NCI-H2107 (cell line): ENCODE data around the gene ICOS.

Source experiments
- DNase-seq: peaks from one replicate; lab custom pipeline; 2025; lab: John Stamatoyannopoulos, UW

ICOS gene, protein sequence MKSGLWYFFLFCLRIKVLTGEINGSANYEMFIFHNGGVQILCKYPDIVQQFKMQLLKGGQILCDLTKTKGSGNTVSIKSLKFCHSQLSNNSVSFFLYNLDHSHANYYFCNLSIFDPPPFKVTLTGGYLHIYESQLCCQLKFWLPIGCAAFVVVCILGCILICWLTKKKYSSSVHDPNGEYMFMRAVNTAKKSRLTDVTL

DNA sequence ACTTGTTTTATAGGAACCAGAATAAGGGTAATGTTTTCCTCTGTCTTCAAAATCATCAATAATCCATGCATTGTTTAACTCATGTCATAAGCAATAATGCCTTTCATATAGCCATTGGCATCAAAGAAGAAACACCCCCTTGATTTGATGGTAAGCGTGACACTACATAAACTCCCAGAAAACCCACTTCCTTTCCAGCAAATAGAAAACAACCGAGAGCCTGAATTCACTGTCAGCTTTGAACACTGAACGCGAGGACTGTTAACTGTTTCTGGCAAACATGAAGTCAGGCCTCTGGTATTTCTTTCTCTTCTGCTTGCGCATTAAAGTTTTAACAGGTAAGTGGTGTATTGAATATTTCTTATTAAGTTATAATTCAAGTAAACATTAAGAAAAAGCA is at the start of gene ICOS:
ICOS (plus strand) TSS at position 229 of the 400 bp plus-strand sequence; CDS start at position 281, 52 bp downstream.
- no peak for DNase-seq

DNA sequence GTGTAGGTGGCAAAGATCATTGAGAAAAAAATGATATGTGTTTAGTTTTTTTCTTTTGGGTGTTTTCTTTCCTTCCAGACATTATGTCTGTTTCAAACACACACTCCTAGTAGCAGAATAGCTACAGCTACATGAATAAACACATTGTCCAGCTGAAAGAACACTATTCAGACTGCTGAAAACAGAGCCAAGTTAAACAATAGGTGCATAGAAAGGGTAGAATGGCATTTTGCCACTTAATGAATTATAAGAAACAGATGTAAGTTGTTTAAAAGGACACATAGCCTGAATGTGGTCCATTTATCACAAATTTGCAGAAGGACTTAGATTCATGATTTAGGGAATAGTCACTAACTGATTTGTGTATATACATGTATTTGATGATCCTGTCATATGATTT is 48.9 kb upstream of the ICOS start:
- DNase-seq: no peak

- DNase-seq: no peak
Measured at GRCh38 chr2:203889542-203889941, 47.0 kb upstream of the ICOS start.

- DNase-seq: no peak
Measured at GRCh38 chr2:203889944-203890343, 46.6 kb upstream of the ICOS start.

GRCh38 chr2:203890733-203891132 is 45.8 kb upstream of the ICOS start:
- DNase-seq: no peak

DNA sequence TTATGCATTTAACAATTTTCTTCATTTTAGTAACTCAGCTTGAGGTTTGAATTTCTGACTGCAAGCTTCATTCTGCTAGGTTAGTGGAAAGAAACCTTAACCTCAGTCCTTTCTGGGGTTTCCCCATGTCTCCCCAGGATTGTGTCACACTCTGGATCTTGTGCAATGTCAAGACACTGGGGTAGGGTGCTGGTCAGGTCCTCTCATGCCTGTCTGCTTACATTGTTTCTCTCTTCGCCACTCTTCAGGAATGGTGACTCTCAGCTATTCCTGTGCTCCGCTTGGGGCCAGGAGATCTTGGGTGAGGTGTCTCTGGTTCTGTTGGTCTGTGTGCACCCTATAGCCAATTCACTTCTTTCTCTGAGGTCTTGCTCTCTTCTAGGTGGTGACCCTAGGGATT is 45.1 kb upstream of the ICOS start:
- no peak for DNase-seq

DNA sequence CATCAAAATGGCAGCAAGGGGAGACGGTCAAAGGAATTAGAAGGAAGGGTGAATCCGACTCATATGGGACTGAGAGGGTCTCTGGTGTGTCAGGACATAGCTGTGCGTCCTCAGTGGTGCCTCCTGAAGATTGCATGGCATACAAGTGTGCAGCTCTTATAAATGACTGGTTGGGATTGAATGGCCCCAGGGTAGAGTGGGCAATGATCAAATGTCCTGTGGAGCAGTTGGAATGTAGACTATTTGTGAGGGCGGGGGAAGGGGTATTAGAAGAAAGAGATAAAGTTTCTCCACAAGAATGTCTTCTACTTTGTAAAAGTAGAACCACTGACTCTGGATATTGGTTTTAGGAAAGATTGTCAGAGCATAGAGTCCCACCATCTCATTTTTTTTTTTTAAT is 44.4 kb upstream of the ICOS start:
- DNase-seq: no peak

DNA sequence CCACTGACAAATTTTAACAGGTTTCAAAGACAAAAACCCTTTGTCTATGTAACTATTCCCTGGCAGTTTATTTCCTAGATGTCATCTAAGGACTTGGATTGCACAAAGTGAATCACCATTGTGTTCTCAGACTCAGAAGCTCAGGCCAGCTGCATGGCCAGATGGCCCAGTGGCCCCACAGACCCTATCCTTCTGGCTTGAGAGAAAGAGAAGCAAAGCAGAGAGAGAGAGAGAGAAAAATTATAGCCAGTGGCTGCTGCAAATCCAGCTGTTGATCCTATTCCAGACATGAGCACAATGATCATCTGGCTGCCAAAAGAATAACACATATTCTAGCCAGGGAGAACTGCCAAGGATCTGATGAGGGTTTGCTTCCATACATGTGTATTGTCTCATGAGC is 43.2 kb upstream of the ICOS start:
- DNase-seq: no peak

GRCh38 chr2:203893840-203894239 is 42.7 kb upstream of the ICOS start:
- DNase-seq: no peak

GRCh38 chr2:203894262-203894661 is 42.3 kb upstream of the ICOS start:
- DNase-seq: no peak

- DNase-seq: no peak
Measured at GRCh38 chr2:203897544-203897943, 39.0 kb upstream of the ICOS start.

- no peak for DNase-seq
Measured at GRCh38 chr2:203898657-203899056, 37.9 kb upstream of the ICOS start.

- no peak for DNase-seq
Measured at GRCh38 chr2:203900253-203900652, 36.3 kb upstream of the ICOS start.

- DNase-seq: no peak
Measured at GRCh38 chr2:203904022-203904421, 32.5 kb upstream of the ICOS start.

DNA sequence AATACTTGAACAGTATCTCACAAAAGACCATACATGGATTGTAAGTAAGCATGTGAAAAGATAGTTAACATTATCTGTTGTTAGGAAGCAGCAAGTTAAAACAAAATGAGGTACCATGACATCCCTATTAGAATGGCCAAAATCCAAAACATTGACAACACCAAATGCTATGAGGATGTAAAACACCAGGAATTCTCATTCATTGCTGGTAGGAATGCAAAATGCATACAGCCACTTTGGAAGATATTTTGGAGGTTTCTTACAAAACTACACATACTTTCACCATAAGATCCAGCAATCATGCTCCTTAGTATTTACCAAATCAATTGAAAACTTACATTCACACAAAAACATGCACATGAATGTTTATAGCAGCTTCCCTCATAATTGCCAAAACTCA is 30.9 kb upstream of the ICOS start:
- DNase-seq: no peak

GRCh38 chr2:203908066-203908796 is 28.3 kb upstream of the ICOS start:
- DNase-seq: no peak

GRCh38 chr2:203908797-203909185 is 27.8 kb upstream of the ICOS start:
- no peak for DNase-seq

GRCh38 chr2:203909261-203909967 is 27.1 kb upstream of the ICOS start:
- no peak for DNase-seq

DNA sequence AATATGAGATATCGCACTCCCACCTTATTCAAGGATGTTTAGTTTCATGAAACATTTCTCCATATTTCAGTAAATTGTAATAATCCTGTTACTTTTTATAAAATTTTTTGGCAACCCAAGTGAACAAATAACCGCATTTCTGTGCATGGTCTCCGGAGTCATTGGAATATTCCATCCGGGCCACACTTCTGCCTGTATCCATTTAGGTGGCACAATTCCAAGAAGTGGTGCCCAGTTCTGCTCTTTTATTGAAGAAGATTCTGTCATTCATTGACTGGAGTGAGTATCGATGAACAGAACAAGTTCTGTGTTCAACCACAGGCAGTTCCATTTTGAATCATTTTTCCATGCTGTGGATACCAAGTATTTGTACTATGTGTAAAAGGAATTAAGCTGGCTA is 26.6 kb upstream of the ICOS start:
- no peak for DNase-seq

DNA sequence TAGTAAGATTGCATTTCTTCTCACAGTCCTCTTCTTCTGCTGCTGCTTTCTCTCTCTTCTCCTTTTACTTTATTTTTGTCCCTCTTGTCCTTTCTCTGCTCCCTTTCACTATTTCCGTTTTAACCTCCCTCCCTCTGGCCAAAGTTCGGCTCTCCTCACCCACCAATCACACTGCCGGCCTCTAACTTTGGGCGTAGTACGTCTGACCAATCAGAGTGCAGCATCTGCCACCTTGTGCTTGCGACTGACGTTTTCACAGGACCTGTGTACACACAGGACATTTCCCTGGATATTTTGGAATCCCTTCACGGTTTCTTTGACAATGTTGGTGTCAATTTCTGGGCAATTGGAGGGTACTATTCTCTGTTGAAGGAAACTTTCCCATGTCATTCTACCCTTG is 22.6 kb upstream of the ICOS start:
- DNase-seq: no peak

GRCh38 chr2:203914546-203915182 is 21.9 kb upstream of the ICOS start:
- no peak for DNase-seq

GRCh38 chr2:203915256-203915655 is 21.3 kb upstream of the ICOS start:
- DNase-seq: no peak

DNA sequence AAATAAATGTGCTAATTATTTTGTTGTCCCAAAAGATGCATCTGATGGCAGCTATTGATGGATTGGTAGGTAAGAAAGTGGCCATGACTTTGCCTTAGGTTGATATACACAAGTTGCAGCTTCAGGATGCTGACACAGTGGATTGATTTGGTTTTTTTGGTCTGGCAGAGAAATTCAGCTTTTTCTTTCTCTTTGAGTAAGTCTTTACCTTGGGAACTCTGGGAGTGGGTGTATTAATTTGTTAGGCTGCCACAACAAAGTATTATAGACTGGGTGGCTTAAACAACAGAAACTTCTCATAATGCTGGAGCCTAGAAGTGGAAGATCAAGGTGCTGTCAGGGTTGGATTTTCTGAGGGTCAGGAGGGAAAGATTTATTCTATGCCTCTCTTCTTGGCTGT is 19.8 kb upstream of the ICOS start:
- no peak for DNase-seq
